Keratinocyte (primary cell): ENCODE measurements around the gene CASTOR1. TPM values are rescaled to one million over a fixed set of nuclear protein-coding genes. Genes with fewer than 3 reads are reported as not detected.

Source experiments
- DNase-seq: peaks from one replicate; pipeline ENCODE4 v3.0.0-alpha.2; 2011; ENCODE audit warnings: low read depth, missing footprints, low spot score
- FAIRE-seq: peaks from 2 replicates; lab custom pipeline; 2011; peaks lifted over from hg19 to GRCh38; lab: Jason Lieb, UNC
- H2AFZ ChIP-seq: 2 replicates; pipeline ENCODE4 v1.6.0; 2012; ENCODE audit warnings: low read length, control low read depth, inconsistent platforms; ENCODE audit not compliant: control insufficient read depth
- H3K27ac ChIP-seq: 2 replicates; pipeline ENCODE4 v1.5.1; 2011; ENCODE audit warnings: low read length; ENCODE audit not compliant: control insufficient read depth, insufficient read depth
- H3K27me3 ChIP-seq: 3 replicates; pipeline ENCODE4 v1.6.0; 2011; ENCODE audit warnings: low read length; ENCODE audit not compliant: control insufficient read depth, insufficient read depth; ENCODE audit errors: extremely low read depth
- H3K36me3 ChIP-seq, 2 experiments: 2 replicates in 1 of 2; 3 replicates in 1 of 2; pipeline ENCODE4 v1.5.1; 2011; ENCODE audit warnings: low read length in 2 of 2, mild to moderate bottlenecking in 1 of 2; ENCODE audit not compliant: control insufficient read depth in 2 of 2, insufficient read depth in 2 of 2; ENCODE audit errors: extremely low read depth in 1 of 2
- H3K4me1 ChIP-seq: 3 replicates; pipeline ENCODE4 v1.5.1; 2011; ENCODE audit warnings: low read length; ENCODE audit not compliant: control insufficient read depth, insufficient read depth; ENCODE audit errors: extremely low read depth
- H3K4me2 ChIP-seq: 3 replicates; pipeline ENCODE4 v1.6.0; 2011; ENCODE audit warnings: low read depth, low read length; ENCODE audit not compliant: control insufficient read depth, insufficient read depth; ENCODE audit errors: extremely low read depth
- H3K4me3 ChIP-seq, 3 experiments: fragments of 200-600 bp in 1 of 3; sonication (generic) in 1 of 3; 2 replicates in 2 of 3; 3 replicates in 1 of 3; pipeline ENCODE4 v1.5.1; 2011 to 2016; ENCODE audit warnings: low read length in 3 of 3, mild to moderate bottlenecking in 3 of 3, control low read depth in 2 of 3, inconsistent platforms in 1 of 3, low read depth in 1 of 3, mixed read lengths in 1 of 3, mixed run types in 1 of 3, moderate library complexity in 1 of 3; ENCODE audit not compliant: control insufficient read depth in 2 of 3, insufficient read depth in 2 of 3; ENCODE audit errors: extremely low read depth in 1 of 3
- H3K79me2 ChIP-seq: 2 replicates; pipeline ENCODE4 v1.6.0; 2012; ENCODE audit warnings: low read length; ENCODE audit not compliant: control insufficient read depth, insufficient read depth
- H3K9ac ChIP-seq: 3 replicates; pipeline ENCODE4 v1.6.0; 2011; ENCODE audit warnings: low read length; ENCODE audit not compliant: control insufficient read depth, insufficient read depth; ENCODE audit errors: extremely low read depth
- H3K9me1 ChIP-seq: 3 replicates; pipeline ENCODE4 v1.6.0; 2011; ENCODE audit warnings: low read length; ENCODE audit not compliant: control insufficient read depth, insufficient read depth; ENCODE audit errors: extremely low read depth
- H3K9me3 ChIP-seq: 2 replicates; pipeline ENCODE4 v1.5.1; 2012; ENCODE audit warnings: low read depth, low read length; ENCODE audit not compliant: control insufficient read depth
- H4K20me1 ChIP-seq: 3 replicates; pipeline ENCODE4 v1.6.0; 2011; ENCODE audit warnings: low read length; ENCODE audit not compliant: control insufficient read depth, insufficient read depth; ENCODE audit errors: extremely low read depth
- CTCF ChIP-seq, 3 experiments: IDR thresholded peaks in 1 of 3; conservative IDR thresholded peaks in 1 of 3; optimal IDR thresholded peaks in 1 of 3; 2 replicates in 2 of 3; 3 replicates in 1 of 3; pipeline versions ENCODE3 to v1.5.1; 2011; ENCODE audit warnings: low read length in 3 of 3, mild to moderate bottlenecking in 3 of 3, moderate library complexity in 2 of 3, control low read depth in 1 of 3, inconsistent platforms in 1 of 3; ENCODE audit not compliant: insufficient read depth in 2 of 3; ENCODE audit errors: extremely low read depth in 1 of 3
- EZH2 ChIP-seq: IDR thresholded peaks from one replicate; pipeline ENCODE4 v1.6.1; 2012; ENCODE audit warnings: inconsistent platforms, mild to moderate bottlenecking, low read length, moderate library complexity
- dilution Hi-C: fragments of 300-500 bp; cut with MboI; formaldehyde crosslinking; loops from one replicate; pipeline ENCODE4 v1.7.0; 2020; ENCODE audit warnings: low sequenced_read_pairs; ENCODE audit not compliant: extremely low pct_ligation_motif_present
- polyA plus RNA-seq, 5 experiments: library from polyadenylated mRNA; depleted of rRNA in 3 of 5; stranded (reverse) in 3 of 5; stranded (forward) in 1 of 5; unstranded in 1 of 5; fragments of >200 nt; gene quantifications; 1 replicate in 1 of 5; 2 replicates in 3 of 5; 3 replicates in 1 of 5; pipeline versions ENCODE4 v1.2.1 to v1.2.3, GENCODE V29; 2011 to 2012; ENCODE audit warnings: missing spikeins in 2 of 5, low read depth in 1 of 5, low replicate concordance in 1 of 5

Gene CASTOR1
- polyA plus RNA-seq, 1 donor (not counting 4 experiments of a cell fraction or from before 2014, with no cell fraction given) = 9.1 TPM

- DNase-seq (no peak), FAIRE-seq (no peak)
- Histone ChIP-seq H3K4me2 (peak overlapping the region; percentile 92), H2AFZ (no peak overlapping the region), H4K20me1 (no peaks in the 10 kb centered on the region), H3K79me2 (no peaks in the 10 kb centered on the region), H3K4me1 (peaks cover 25% of the 10 kb centered on the region), H3K4me3 (peak overlapping the region; percentile 52 to 79 (median 68)), H3K9me1 (no peaks in the 10 kb centered on the region), H3K27ac (no peak overlapping the region), H3K9ac (peak overlapping the region; percentile 77), H3K36me3 (no peaks in the 10 kb centered on the region), H3K9me3 (no peaks in the 10 kb centered on the region), H3K27me3 (no peaks in the 10 kb centered on the region)
- TF ChIP-seq EZH2 = no peak
- no peak for TF ChIP-seq CTCF (optimal IDR thresholded peaks at IDR 0.05 in 1 of 3, IDR thresholded peaks at IDR 0.05 in 1 of 3, conservative IDR thresholded peaks at IDR 0.05 in 1 of 3; ENCODE audit: extremely low read depth in 1 of 3, insufficient read depth in 2 of 3, low read length in 3 of 3)
- dilution Hi-C loops = no loop called here
Measured at GRCh38 chr22:30246814-30247376, 42.4 kb downstream of the CASTOR1 start.

- H3K79me2 ChIP-seq = no peaks in the 10 kb centered on the region
- H3K27ac ChIP-seq = peak within 1 kb of the TSS; percentile 36
Measured at GRCh38 chr22:30245985-30246813, 43.1 kb downstream of the CASTOR1 start, which contains the start of gene LIF. LIF (minus strand) TSS chr22:30246759; CDS start chr22:30246695, 64 bp downstream.

More at GRCh38 chr22:30245985-30246813, 43.1 kb downstream of the CASTOR1 start, which contains the start of gene LIF:
- H4K20me1 ChIP-seq = no peaks in the 10 kb centered on the region
- TF ChIP-seq CTCF (optimal IDR thresholded peaks at IDR 0.05 in 1 of 3, IDR thresholded peaks at IDR 0.05 in 1 of 3, conservative IDR thresholded peaks at IDR 0.05 in 1 of 3; ENCODE audit: extremely low read depth in 1 of 3, insufficient read depth in 2 of 3, low read length in 3 of 3) = no peak
- peaks cover 0 to 2% of the 10 kb centered on the region in 2 experiments for H3K36me3 ChIP-seq
- peak within 1 kb of the TSS; percentile 92 for H3K4me2 ChIP-seq
- DNase-seq (no peak), FAIRE-seq (no peak)
- H3K27me3 ChIP-seq = no peaks in the 10 kb centered on the region
- H3K9ac ChIP-seq = peak within 1 kb of the TSS; percentile 77
- peaks cover 18% of the 10 kb centered on the region for H3K4me1 ChIP-seq
- peak within 1 kb of the TSS; percentile 52 to 79 (median 68) for H3K4me3 ChIP-seq
- dilution Hi-C loops = no loop called here
- no peaks in the 10 kb centered on the region for H3K9me3 ChIP-seq
- peak within 1 kb of the TSS; percentile 88 for H2AFZ ChIP-seq
- no peaks in the 10 kb centered on the region for H3K9me1 ChIP-seq
